Activated CD4-positive, CD25-positive, alpha-beta regulatory T cell (primary cell): ENCODE data around the gene EFHB.
"Not testable (repeated sequence)": the region's sequence is repeated elsewhere in the genome, so short reads cannot be mapped to it uniquely, and the experiment has no call there.

Source experiments
- DNase-seq, 4 experiments: peaks; one replicate each; lab custom pipeline; 2025; lab: John Stamatoyannopoulos, UW

Gene EFHB

DNA sequence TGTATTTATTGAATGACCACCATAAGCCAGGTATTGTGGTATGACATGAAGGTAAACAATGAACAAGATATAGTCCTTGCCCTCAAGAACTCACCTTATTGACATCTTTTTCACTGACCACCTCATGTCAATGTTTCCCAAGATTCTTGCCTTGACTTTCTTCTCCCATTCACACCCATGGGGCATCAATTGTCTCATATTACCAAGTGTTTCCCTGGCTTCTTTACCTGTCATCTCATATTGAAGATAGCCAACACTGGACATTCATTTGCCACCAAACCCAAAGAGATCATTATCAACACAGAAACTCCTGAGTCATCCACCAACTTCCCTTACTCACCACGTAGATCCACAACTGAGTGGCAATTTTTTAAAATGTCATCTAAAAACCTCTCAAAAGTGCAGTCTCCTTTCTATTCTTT, 2.2 kb downstream of the EFHB start:
- no peak for DNase-seq

DNA sequence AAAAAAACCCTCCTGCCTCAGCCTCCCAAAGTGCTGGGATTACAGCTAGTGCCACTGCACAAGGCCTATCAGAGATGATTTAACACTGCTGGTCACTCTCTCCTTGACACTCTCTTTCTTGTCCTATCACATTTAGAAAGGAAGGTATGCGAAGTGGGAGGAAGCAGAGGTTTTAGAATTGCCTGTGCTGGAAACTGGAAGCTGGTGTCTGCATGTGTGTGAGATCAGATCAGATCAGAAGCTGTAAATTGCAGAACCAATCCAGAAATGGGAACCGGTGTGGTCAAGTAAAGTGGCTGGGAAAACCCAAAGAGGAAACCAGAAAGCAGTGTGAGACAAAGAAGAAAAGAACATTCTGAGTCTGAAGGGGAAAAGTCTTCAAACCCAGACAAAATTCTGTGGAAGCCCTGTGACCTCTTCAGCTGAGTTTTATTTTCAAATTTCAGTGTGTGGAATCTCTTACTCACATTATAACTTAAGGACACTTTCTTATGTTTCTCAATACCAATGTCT, 2.8 kb downstream of the EFHB start:
- DNase-seq: no peak

DNA sequence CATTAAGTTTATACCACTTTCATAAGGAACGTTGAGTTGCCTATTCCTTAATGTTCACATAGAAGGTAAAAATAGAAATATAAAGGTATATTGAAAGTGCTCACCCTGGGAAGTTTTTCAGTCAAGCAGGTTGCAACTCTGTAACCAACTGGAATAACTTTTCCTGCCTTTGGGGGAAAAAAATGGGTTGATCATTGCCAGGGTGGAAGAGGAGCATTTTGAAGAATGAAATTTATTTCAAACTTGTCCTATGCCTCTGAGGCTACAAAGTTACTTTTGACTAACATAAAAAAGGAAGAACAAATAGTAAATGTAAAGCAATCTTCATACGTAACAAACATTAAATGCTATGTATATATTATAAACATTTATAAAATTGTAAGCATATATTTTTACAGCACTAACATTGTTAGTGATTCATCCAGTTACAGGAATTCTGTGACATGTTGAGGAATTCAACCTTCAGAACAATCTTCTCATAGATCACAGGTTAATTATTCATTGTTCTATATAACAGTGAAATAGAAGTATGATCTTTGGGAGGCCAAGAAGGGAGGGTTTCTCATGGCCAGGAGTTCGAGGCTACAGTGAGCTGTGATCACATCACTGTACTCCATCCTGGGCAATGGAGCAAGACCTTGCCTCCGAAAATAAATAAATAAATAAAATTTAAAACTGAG, 13.5 kb downstream of the EFHB start:
- no peak for DNase-seq

DNA sequence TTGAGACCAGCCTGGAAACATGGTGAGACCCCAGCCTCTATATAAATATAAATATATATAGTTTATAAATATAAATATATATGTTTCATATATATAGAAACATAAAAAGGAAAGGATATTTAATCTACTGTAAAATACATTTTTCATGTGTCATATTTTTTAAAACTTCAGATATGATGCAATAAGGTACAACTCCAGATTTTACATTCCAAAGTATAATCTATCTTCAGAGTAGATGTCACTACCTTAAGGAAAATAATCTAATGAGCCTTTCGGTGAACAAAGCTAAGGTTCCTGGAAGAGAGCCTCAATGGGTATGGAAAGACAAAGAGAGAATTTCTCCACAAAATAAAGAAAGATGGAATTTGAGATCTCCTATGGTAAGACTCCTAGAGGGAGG, 16.9 kb downstream of the EFHB start:
- DNase-seq: no peak

DNA sequence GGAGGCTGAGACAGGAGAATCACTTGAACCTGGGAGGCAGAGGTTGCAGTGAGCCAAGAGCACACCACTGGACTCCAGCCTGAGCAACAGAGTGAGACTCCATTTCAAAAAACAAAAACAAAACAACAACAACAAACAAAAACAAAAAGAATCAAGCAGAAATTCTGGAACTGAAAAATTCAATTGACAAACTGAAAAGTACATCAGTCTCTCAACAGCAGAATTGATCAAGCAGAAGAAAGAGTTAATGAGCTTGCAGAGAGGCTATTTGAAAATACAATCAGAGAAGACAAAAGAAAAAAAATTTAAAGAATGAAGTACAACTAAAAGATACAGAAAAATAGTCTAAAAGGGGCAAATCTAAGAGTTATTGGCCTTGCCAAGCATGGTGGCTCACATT, 22.6 kb downstream of the EFHB start:
- no peak for DNase-seq

DNA sequence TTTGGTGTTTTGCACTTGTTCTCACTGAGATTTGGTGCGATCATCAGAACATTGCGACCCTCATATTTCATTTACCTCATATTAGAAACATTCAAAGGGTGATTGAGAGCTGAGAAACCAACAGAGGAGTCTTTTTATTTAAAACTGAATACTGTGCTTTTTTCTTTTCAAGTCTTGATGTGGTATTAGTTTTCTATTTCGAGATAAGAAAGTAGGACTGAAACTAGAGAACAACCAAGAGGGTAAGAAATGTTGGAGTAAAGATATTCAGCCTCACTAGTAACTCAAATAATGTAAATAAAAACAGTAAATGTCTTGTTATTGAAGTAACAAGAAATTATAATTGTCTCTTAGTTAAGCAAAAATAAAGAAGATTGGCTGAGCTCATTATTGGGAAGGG, 26.5 kb downstream of the EFHB start:
- DNase-seq: no peak

DNA sequence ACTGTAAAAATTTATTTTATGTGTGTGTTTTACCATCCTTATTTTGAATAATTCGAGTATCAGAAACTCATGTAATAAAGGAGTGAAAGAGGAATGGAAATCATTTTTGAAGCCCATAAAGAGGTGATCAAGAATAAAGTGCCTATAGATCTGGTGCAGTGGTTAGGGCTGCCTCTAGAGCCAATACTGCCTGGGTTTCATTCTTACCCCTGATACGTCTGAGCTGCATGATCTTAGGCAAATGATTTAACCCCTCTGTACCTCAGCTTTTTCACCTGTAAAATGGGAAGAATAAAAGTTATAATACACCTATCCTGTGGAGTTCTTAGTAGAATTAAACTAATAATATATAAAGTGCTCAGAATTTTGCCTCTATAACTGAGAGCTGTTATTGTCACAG, 30.4 kb downstream of the EFHB start:
- DNase-seq: no peak

DNA sequence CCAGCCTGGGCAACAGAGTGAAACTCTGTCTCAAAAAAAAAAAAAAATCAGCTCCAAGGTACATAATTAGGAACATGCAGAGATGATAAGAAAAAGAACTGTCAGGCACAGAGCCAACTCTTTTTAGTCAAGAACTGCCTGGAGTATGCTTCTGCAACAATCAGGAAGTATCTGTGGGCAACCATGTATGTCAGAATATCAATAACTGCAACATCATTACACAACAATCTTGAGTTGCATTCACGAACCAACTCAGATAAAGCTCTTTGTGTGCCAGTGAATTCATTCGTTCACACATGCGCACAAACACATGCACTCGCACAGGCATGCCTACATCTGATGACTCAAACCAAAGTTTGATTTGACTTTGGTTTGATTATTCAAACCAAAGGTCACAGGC, 32.1 kb downstream of the EFHB start:
- no peak for DNase-seq

DNA sequence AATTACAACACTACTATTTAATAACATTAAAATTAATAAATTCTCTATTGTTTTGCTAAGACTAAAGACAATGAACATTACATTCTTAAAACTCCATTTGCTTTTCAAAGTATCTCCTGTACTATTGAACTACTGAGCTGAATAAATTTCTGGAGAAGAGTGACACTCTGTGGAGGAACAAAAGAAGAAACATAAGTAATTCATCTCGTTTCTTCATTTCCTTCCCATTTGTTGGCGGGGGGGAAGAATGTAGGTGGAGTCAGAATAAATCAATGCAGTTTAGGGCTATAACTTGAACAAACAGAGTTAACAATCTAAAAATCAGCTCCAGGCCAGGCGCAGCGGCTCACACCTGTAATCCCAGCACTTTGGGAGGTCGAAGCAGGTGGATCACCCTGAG, 32.7 kb downstream of the EFHB start:
- no peak for DNase-seq

DNA sequence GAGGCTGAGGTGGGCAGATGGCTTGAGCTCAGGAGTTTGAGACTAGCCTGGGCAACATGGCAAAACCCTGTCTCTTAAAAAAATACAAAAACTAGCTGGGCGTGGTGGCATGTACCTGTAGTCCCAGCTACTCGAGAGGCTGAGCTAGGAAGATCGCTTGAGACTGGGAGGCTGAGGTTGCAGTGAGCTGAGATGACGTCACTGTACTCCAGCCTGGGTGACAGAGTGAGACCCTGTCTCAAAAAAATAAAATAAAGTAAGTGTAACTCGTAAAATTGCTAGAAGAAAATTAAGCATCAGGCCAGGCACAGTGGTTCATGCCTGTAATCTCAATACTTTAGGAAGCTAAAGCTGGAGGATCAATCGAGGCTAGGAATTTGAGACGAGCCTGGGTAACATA, 34.2 kb downstream of the EFHB start:
- DNase-seq: not testable (repeated sequence)

DNA sequence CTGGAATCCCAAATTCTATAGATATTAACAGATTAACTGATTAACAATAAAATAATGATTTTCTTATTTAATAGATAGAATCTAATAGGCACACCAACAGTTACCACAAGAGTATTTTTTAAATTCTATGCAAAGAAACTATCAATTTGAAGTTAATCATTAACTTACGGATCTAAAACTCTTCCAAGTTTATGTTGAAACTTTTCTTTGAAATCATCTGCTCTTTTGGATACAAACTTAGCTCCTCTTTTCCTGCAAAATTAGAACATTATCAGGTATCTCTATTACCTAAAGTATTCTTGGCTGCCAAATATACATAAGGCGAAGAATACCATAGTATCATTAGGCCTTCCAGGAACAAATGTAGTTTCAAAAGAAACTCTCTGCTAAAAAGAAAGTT, 34.8 kb downstream of the EFHB start:
- DNase-seq: no peak

DNA sequence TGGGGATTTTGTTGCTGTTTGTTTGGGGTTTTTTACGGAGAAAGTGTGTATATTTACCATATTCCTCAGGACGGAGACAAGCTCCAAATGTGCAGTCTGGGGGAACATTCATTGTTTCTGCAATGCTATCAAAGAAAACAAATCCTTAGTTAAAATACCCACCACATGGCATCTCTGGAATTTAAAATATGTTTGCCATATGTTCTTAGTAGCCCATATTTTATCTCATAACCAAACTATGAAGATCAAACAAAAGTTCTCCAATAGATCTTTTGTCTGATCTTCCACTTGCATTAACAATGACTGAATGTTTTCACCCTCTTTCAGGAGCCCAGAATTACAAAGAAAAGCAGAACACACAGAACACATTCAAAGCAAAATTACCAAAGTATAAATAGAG, 35.3 kb downstream of the EFHB start:
- no peak for DNase-seq

DNA sequence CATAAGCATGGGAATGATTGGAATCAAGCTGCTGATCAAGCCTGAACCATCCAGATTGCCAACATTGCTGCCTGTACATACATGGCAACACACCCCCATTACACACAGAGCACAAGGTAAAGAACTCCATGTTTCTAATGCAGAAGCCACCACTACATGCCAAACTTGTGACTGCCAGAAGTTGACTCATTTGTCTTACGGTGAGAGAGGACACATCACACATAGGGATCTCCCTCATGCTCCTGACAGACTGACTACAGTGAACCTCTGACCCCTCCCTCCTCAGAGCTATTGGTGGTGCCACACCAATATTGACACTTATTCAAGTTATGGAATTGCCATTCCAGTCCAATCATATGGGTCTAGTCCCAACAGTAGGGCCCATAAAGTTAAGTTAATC, 42.3 kb downstream of the EFHB start:
- DNase-seq: no peak

DNA sequence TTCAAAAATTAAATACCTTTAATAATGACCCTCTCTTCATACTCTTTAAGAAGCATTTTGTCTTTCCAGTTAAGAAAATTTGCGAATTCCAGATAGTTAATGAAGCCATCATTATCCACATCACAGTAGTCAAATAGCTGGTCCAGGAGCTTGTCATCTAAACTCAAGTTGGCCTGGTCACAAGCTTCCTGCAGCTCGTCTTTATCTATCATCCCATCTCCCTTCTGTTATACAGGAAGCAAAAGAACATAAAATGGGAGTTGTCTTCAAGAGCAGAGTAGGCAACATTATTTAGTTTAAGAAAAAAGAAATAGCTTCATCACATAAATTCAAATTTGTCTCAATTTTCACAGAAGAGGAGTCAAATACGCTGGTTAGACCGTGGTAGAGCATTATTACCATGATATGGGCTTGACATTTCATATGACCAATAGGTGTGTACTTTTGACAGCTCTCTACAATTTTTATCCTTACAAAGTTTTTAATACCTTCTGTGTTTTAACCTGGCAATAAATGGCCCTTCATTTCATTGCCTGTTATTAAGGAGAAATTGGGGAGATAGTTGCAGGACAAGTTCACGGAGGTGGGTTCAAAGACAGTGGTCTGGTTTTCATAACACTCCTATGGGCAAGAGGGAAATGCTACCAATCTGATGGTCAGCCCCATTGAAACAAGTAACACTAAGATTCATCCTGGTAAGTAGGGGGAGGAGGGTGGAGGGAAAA, 45.4 kb downstream of the EFHB start:
- DNase-seq: no peak

DNA sequence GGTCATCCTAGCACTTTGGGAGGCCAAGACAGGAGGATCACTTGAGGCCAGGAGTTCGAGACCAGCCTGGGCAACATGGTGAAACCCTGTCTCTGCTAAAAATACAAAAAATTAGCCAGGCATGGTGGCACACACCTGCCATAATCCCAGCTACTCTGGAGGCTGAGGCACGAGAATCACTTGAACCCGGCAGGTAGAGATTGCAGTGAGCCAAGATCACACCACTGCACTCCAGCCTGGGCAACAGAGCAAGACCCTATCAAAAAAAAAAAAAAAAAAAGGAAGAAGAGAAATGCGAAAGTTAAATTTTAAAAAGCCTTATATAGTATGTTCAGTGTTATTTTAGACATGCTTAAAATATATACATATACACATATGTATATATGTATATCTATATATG, 46.9 kb downstream of the EFHB start:
- not testable (repeated sequence) for DNase-seq

DNA sequence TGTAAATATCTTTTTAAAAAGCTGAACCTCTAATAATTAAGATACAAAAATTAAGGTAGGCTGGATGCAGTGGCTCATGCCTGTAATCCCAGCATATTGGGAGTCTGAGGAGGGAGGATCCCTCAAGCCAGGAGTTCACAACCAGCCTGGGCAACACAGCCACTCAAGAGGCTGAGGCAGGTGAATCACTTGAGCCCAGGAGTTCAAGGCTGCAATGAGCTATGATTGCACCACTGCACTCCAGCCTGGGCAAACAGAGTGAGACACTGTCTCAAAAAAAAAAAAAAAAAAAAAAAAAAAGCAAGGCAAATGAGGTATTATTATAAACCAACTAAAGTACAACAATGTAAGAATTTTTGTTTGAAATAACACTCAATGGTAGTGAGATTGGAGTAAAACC, 47.6 kb downstream of the EFHB start:
- no peak for DNase-seq

DNA sequence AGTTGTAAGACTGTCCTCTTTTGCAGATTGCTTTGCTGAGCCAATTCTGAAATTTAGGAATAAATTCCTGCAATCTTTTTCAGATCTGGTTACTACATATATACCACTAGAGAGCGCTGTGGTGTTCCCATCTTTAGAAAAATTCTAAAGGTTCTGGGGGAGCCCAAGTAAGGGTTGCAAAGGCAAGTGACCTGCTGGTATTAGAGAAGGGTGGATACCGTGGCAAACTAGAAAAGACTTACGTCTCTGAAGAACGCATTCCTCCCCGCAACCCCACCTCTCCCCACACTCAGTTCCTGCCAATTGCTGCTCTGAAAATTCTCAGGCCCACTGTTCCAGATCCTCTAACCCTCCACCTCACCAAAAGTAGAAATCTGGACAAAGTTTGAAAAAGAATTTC, 48.5 kb downstream of the EFHB start:
- DNase-seq: no peak

DNA sequence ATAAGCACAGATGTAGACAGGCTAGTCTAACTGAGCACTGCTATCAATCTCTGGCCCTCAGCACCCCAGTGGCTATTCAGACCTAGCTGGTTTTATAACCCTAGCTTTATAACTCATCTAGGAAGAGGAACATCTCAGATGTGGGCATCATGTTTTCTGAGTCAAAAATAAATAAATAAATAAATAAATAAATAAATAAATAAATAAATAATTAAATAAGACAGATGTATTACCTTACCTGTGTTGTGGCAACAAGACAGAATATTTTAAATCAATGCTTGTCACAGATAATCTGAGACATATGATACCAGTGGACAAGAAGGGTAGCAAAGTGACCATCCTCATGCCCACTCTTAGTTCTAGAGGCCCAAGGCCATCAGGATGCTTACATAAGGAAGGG, 52.2 kb downstream of the EFHB start:
- no peak for DNase-seq

DNA sequence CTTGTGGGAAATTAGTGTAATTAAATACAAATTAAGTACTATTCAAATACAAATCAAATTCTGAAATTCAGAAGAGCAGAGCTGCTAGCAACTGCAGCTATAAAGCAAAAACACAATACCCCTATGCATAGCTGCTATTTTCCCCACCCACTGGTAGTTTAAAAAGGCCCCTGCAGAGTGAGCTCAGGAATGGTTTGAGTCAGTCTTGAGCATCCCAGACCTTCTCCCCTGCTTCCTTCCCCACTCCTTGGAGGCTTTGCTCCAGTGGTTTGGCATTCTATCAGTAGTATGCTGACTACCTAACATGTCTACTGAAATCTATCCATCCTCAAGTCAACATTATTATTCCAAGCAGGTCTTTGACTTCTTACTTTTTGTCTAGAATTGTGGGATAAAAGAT, 53.0 kb downstream of the EFHB start:
- no peak for DNase-seq

DNA sequence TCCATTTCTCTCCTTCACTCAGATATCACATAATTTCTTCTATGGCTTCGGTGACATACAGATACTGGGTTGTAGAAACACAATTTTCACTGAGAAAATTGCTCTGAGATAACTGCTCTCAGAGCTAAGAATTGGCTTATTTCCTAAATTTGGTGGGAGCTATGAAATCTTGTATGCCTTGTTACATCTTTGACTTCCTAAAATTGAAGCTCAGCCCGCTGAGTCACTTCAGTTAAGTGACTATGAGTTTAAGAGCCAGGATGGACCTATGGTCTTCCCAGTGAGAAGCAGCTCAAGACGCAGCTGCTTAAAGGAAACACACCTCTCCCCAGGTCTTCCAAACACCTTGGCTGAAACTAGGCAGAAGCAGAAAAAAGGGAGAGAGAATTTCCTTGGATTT, 56.4 kb downstream of the EFHB start:
- DNase-seq: no peak

DNA sequence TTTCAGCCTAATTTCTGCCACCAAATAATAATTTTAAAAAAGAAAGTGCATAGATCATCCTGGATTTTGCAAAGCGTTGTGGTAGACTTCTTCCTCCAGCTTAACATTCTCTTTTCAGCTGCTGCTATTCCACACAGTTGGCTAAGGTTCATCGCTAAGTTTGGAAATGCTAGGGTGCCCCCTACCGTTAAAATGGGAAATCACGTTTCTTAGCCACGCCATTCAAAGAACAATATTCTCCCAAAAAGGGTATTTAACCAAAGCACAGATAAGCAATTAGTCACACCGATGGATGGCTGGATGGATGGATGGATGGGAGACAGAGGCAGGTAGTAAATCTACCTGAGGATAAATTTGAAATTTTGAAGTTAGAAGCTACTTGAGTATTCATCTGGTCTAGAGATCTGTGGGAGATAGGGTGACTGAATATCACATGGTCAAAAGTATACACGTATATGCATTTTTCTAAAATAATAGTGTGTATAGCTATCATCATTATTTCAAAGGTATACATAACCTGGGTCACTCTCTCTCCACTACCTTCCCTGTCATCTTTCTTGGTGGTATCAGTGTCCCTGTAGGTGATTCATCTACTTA, 67.2 kb downstream of the EFHB start:
- no peak for DNase-seq

DNA sequence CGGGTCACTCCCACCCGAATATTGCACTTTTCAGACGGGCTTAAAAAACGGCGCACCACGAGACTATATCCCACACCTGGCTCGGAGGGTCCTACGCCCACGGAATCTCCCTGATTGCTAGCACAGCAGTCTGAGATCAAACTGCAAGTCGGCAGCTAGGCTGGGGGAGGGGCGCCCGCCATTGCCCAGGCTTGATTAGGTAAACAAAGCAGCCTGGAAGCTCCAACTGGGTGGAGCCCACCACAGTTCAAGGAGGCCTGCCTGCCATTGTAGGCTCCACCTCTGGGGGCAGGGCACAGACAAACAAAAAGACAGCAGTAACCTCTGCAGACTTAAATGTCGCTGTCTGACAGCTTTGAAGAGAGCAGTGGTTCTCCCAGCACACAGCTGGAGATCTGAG, 78.7 kb downstream of the EFHB start:
- DNase-seq: not testable (repeated sequence)

DNA sequence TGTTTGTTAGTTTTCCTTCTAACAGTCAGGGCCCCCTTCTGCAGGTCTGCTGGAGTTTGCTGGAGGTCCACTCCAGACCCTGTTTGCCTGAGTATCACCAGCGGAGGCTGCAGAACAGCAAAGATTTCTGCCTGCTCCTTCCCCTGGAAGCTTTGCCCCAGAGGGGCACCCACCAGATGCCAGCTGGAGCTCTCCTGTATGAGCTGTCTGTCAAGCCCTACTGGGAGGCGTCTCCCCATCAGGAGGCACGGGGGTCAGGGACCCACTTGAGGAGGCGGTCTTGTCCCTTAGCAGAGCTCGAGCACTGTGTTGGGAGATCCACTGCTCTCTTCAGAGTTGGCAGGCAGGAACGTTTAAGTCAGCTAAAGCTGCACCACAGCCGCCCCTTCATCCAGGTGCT, 87.4 kb downstream of the EFHB start:
- not testable (repeated sequence) for DNase-seq
